HG02571 (cell line): ENCODE data around the gene EIF3CL.
"Not testable (repeated sequence)": the region's sequence is repeated elsewhere in the genome, so short reads cannot be mapped to it uniquely, and the experiment has no call there.

ENCODE experiments used
- ATAC-seq: cut with Tn5 transposase; IDR thresholded peaks from one replicate; pipeline ENCODE4 v1.9.1; 2021; ENCODE audit warnings: mild to moderate bottlenecking, moderate library complexity; ENCODE audit not compliant: unreplicated experiment

Gene EIF3CL, protein sequence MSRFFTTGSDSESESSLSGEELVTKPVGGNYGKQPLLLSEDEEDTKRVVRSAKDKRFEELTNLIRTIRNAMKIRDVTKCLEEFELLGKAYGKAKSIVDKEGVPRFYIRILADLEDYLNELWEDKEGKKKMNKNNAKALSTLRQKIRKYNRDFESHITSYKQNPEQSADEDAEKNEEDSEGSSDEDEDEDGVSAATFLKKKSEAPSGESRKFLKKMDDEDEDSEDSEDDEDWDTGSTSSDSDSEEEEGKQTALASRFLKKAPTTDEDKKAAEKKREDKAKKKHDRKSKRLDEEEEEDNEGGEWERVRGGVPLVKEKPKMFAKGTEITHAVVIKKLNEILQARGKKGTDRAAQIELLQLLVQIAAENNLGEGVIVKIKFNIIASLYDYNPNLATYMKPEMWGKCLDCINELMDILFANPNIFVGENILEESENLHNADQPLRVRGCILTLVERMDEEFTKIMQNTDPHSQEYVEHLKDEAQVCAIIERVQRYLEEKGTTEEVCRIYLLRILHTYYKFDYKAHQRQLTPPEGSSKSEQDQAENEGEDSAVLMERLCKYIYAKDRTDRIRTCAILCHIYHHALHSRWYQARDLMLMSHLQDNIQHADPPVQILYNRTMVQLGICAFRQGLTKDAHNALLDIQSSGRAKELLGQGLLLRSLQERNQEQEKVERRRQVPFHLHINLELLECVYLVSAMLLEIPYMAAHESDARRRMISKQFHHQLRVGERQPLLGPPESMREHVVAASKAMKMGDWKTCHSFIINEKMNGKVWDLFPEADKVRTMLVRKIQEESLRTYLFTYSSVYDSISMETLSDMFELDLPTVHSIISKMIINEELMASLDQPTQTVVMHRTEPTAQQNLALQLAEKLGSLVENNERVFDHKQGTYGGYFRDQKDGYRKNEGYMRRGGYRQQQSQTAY

GRCh38 chr16:28403220-28404072 is at the start of gene EIF3CL:
Gene EIF3CL, minus strand, starts transcription at chr16:28403841. Its CDS starts 223 bp downstream, at chr16:28403618.
- peak; percentile 98 for ATAC-seq

- ATAC-seq: not testable (repeated sequence)
Observed at GRCh38 chr16:28447081-28447480, 43.4 kb upstream of the EIF3CL start.

- not testable (repeated sequence) for ATAC-seq
Observed at GRCh38 chr16:28446388-28446787, 42.7 kb upstream of the EIF3CL start.

DNA sequence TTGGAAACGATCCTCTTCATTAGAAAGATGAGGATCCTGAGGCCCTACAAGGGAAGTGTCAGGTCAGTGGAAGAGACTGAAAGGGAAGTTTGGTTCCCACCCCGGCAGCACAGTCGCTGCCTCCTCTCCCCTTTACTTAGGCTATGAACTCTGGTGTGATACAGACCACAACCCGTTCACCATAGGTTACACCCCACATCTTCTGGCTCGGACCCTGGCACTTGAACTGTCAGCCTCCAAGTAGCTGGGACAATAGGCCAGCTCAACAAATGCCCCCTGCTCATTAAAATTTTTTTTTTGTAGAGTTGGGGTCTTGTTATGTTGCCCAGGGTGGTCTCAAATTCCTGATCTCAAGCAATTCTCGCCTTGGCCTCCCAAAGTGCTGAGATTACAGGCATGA is 40.3 kb upstream of the EIF3CL start:
- not testable (repeated sequence) for ATAC-seq

DNA sequence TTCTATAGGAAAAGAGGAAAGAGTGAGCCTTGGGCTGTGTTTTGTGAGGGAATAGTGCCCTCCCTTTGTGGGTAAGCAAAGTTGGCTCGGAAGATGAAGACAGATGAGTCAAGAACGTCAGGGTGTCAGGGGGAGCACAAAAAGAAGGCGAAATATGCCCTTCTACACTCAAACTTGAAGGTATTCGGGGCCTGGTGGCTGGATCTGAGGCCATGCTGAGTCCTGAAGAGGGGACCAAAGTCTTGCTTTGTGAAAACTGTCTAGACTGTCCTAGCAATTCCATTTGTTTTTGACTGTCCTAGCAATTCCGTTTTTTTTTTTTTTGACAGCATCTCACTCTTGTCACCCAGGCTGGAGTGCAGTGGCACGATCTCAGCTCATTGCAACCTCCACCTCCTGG is 35.3 kb upstream of the EIF3CL start:
- ATAC-seq: not testable (repeated sequence)

- not testable (repeated sequence) for ATAC-seq
Observed at GRCh38 chr16:28435340-28435739, 31.7 kb upstream of the EIF3CL start.

DNA sequence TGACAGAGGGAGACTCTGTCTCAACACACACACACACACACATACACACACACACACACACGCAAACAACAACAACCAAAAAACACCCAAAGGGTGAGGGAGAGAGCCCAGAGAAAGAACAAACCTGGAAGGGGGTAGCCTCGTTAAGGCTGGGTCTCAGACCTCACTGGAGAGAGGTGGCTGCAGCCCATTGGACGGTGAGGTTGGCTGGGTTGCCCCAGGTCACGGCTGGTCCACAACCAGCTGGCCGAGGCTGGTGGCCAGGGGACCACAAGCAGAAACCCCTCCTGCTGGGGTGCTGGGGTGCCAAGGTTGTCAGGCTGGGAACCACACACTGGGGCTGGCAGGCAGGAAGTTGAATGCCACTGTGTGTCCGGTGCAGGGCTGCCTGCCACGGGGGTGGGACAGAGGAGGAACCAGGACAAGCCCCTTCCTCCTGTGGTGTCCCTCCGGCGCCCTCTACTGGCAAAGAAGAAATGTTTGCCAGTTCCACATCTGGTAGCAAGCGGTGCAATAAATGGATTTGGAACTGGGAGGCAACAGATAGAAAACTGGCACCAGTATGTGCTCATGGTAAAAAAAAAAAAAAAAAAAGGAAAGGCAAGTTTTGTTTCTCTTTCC is 22.5 kb upstream of the EIF3CL start:
- ATAC-seq: peak; percentile 78

GRCh38 chr16:28421071-28421750 is 17.6 kb upstream of the EIF3CL start:
- ATAC-seq: not testable (repeated sequence)

DNA sequence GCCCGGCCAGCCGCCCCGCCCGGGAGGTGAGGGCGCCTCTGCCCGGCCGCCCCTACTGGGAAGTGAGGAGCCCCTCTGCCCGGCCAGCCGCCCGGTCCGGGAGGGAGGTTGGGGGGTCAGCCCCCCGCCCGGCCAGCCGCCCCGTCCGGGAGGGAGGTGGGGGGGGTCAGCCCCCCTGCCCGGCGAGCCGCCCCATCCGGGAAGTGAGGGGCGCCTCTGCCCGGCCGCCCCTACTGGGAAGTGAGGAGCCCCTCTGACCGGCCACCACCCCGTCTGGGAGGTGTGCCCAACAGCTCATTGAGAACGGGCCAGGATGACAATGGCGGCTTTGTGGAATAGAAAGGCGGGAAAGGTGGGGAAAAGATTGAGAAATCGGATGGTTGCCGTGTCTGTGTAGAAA is 13.4 kb upstream of the EIF3CL start:
- ATAC-seq: not testable (repeated sequence)

- not testable (repeated sequence) for ATAC-seq
Observed at GRCh38 chr16:28414530-28414929, 10.9 kb upstream of the EIF3CL start.

- ATAC-seq: not testable (repeated sequence)
Observed at GRCh38 chr16:28413585-28413984, 9.9 kb upstream of the EIF3CL start.

DNA sequence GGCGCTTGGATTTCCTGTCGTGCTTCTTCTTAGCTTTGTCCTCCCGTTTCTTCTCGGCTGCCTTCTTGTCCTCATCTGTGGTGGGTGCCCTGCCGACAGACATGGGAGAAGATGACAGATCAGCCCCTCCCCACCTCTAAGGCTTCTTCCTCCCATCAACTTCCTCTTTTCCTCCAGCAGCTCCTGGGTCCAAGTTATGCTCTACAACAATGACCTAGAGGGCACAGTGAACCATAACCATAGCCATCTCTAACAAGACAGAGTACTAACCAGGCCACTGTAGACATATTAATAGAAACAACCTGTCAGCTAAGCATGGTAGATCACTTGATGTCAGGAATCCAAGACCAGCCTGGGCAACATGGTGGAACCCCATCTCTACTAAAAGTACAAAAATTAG is 11.6 kb downstream of the EIF3CL start:
- not testable (repeated sequence) for ATAC-seq

DNA sequence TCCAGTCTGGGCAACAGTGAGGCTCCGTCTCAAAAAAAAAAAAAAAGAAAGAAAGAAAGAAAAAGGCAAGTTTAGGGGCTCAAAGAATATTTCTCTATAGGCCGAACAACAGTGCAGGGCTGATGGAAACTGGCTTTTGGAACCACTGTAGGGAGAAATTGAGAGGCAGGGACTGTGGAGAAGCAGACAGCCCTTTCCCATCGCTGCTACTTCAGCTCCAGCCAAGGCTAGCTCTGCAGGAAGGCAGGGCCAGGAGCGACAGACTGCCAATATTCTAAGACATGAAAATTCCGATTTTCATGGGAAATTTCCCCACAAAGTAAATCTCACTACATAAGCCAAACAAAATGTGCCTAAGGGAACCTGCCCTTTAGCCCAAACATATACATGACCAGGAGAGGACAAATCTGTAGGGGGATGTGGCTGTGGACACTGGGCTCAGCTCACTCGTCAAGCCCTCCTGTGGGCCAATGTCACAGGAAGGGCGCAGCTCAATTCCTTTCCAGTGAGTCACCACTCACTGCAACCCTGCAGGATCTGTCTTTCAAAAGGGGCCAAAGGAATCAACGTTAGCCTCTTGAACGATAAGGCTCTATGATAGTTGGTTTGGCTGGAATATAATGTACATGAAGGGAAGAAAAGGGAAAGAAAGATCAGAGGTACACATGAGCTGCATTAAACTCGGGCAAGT is 21.3 kb downstream of the EIF3CL start:
- not testable (repeated sequence) for ATAC-seq

- not testable (repeated sequence) for ATAC-seq
Observed at GRCh38 chr16:28377822-28378221, 25.8 kb downstream of the EIF3CL start.

GRCh38 chr16:28377108-28377625 is 26.5 kb downstream of the EIF3CL start:
- ATAC-seq: not testable (repeated sequence)

GRCh38 chr16:28375115-28375514 is 28.5 kb downstream of the EIF3CL start:
- ATAC-seq: not testable (repeated sequence)

DNA sequence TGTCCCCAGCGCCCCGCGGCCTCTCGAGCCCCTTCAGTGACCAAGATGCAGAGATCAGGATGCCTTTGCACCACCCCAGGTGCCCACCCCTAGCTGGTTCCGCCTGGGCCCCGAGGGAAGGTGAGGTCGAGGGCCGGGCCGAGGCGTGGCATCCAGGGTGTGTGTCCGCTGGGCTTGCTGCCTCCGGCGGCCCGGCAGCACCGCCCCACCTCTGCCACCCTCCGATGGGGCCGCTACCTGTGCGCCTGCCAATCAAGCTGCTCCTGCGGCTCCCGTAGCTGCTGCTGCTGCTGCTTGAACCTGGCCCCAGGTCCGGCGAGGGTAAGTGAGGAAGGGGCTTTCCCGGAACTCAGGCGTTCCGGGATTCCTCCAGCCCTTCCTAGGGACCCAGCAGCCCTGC is 29.4 kb downstream of the EIF3CL start:
- not testable (repeated sequence) for ATAC-seq

GRCh38 chr16:28367926-28368325 is 35.7 kb downstream of the EIF3CL start:
- ATAC-seq: not testable (repeated sequence)
